Brain pericyte (primary cell): ENCODE results near the gene MBLAC1.

Experiments
- DNase-seq: peaks from one replicate; pipeline ENCODE4 v3.0.0-alpha.2; 2012; ENCODE audit warnings: low read depth, low spot score

MBLAC1 gene

DNA sequence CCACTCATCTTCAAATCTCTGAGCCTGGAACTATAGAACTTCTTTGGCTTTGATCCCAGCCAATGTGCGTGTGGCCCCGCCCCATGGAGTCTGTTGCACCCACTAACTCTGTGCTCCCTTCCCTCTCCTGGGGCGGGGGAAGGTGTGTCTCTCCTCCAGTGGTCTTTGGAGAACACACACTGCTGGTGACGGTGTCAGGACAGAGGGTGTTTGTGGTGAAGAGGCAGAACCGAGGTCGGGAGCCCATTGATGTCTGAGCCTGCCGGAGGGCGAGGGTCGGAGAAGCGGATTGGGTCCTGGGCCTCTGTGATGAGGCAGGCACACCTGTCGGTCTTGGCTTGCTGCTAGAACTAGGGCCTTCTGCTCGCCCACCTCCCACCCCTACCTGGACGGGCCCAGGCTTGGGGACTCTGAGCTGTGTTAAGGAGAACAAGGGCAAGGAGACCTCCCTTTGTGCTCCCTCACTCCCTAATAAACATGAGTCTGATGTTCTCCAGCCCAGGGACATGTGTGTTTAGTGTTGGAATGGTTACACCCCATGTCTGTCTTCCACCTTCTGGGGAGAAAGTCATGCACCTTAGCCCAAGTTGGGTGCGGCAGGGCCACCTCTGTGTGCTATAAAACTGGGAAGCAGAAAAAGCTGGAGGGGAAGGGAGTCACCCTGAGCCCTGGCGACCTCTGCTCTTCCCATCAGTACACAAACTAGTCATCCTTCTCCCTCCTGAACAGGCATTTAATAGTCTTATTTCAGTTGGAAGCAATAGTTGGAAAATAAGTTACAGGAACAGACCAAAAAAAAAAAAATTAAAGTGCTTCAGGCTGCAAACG lies 27.2 kb downstream of the MBLAC1 start:
- no peak for DNase-seq

DNA sequence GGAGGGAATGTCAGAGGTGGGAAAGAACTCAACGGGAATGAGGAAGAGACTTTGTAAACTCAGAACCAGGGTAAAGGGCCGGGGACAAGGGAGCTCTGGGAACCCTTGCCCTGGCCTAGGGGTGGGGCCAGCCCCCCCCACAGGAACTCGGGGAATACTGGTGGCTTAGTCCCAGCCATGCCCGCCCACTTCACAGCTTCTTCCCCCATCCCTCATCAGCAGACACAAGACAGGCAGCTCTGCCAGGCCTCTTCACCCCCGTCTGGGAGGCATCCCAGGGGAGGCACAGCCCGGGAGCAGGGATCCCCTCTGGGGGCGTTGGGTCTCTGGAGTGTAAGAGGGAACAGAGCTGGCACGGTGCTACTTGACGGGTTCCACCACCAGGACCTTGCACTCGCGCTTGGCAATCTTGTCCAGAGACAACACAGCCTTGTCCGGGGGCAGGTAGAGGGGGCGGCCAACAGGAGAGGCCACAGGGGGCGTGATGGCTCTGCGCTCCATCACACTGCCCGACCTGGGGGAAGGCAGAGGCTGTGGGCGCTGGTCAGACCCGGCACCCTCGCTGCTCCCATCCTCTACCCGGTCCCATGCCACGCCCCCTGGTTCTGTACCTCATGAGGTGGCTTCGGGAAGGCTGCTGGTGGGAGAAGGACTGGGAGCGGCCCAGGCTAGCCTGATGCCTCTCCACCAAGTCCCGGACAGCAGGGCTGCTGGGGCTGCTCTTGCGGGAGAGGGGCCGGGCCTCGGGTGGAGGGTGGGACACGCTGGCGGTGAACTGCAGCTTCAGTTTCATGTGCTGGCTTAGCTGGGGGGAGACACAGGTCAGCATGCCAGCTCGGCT lies 28.1 kb downstream of the MBLAC1 start:
- DNase-seq: no peak

- no peak for DNase-seq
Measured at GRCh38 chr7:100155553-100156317, 29.0 kb downstream of the MBLAC1 start.

- DNase-seq: no peak
Measured at GRCh38 chr7:100156331-100157068, 29.7 kb downstream of the MBLAC1 start.

GRCh38 chr7:100157069-100157333 lies 30.2 kb downstream of the MBLAC1 start:
- DNase-seq: no peak

GRCh38 chr7:100157334-100158228 lies 30.8 kb downstream of the MBLAC1 start:
- DNase-seq: no peak

GRCh38 chr7:100158229-100159098 lies 31.7 kb downstream of the MBLAC1 start, which contains the start of gene TRAPPC14:
TRAPPC14 (minus strand) TSS chr7:100158723; CDS start chr7:100158499, 224 bp downstream.
- peak; percentile 47 for DNase-seq

- no peak for DNase-seq
Measured at GRCh38 chr7:100159099-100159623, 32.4 kb downstream of the MBLAC1 start.

- no peak for DNase-seq
Measured at GRCh38 chr7:100160067-100160466, 33.3 kb downstream of the MBLAC1 start.

- no peak for DNase-seq
Measured at GRCh38 chr7:100163006-100163531, 36.3 kb downstream of the MBLAC1 start.

GRCh38 chr7:100163871-100164270 lies 37.1 kb downstream of the MBLAC1 start:
- DNase-seq: no peak

DNA sequence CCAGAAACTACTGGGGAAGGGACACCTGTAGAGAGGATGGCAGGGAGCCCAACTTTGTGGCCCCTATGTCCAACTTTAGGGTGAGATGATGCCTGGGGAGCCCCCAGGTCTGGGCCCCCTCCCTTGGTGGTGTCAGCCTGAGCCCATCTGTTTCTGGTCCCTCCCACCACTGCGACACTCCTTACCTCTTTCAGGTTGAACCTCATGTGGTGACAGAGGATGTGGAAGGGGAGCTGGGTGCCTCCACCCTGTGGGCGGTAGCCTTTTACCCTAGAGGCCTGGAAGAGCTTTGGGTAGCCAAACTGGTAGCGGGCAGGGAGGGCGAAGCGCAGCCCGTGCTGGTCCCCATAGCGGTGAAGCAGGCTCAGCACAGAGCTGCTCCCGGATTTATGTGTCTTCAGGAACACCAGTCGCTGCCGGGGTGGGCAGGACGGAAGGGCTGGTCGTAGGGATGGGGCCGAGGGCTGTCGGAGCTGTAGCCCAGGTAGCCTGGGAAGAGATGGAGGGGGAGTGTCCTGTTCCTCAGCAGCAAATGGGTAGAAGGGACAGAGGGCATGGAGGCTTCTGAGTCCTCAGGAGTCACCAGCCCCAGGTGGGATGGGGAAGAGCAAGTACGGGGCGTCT lies 39.7 kb downstream of the MBLAC1 start:
- DNase-seq: no peak

DNA sequence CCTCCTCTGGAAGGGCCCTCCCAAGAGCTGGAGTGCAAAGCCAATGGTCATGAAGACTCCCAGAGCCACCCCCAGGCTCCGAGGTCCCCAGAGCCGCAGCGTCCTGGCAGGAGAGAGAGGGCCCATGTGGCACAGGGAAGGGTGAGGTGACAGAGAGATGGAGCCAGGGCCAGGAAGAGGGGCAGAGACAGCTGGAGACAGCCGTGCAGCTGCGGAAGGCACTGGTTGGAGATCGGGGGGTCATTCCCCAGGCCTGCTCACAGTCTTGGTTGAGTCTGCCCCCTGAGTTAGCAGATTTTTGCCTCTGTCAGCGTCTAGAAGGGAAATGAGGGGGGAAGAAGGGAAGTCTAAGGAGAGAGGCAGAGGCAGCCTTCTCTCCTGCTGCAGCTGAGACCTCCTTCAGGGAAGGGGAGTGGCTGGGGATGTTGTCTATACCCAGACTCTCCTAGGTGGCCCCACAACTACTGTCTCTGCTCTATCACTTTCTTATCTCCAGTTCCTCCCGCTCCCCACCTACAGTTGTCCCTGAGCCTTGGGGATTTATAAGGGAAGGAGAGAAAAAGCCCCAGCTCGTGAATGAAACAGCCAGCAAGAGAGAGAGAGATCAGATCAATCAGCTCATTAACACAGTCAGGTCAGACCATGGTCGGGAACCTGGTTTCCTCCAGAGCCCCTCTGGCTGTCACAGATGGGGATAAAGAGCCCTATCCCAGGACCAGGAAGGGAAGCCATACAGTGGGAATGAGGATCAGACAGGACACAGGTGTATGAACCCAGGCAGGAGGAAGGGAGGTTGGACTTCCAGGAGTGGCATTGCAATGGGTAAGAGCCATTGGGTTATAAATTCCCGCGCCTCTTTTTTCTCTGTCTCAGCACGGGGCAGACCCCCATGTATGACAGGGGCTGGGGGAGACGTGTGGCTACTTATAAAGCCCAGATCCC lies 40.5 kb downstream of the MBLAC1 start:
- no peak for DNase-seq

DNA sequence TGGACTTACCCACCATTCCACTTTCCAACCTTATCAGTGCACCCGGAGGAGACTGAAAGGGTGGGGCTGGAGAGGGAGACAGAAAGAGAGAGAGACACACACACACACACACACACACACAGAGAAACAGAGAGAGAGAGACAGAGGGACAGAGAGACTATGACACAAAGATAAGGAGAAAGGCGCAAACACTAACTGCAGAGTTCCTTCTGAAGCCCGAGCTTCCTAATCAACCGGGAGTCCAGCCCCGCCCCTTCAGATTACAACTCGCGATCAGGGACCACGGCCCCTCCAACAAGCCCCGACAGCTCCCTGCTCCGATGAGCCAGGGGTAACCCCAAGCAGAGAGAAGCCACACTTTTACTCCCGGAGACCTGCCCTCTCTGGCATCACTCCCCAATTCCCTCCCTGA lies 41.2 kb downstream of the MBLAC1 start:
- no peak for DNase-seq

- DNase-seq: no peak
Measured at GRCh38 chr7:100169147-100169850, 42.5 kb downstream of the MBLAC1 start.

- DNase-seq: no peak
Measured at GRCh38 chr7:100170101-100170897, 43.5 kb downstream of the MBLAC1 start.
